GM19452 (cell line): ENCODE data around the gene EFNA1.
"Not testable (repeated sequence)": the region's sequence is repeated elsewhere in the genome, so short reads cannot be mapped to it uniquely, and the experiment has no call there.

ENCODE experiments used
- ATAC-seq: cut with Tn5 transposase; IDR thresholded peaks from one replicate; pipeline ENCODE4 v1.9.1; 2021; ENCODE audit not compliant: unreplicated experiment

The EFNA1 gene

DNA sequence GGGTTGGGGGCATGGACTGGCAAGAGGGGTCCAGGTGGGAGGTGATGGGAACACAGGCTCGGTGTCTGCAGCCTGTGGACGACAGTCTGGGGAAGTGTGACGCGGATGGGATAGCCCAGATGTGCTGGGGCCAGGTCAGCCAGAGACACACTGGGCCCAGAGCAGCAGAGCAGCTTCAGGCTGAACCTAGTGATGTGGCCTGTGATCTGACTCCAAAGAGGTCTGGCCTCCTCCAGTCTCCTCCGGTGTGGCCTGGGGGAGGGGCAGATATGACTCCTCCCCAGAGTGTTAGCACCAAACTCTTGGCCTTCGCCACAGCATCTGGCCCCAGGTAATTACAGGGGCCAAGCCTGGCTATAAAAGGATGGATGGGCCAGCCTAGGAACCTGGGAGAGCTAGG is 35.5 kb upstream of the EFNA1 start:
- no peak for ATAC-seq

DNA sequence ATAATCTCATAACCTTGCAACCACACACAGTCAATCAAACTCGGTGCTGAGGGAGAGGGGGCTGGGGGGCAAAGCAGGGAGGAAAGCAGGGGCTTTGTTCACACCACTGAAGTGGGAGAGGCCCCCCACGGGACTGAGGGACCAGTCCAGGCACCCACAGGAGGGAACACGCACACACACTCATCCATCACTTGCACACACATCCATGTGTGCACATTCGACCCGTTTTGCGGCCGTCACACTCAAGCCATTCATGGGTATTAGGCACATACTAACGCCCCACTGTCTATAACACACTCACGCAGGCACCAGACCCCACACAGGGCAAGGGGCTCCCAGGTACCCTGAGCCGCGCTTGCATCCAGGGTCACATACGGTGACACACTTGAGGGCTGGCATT is 35.0 kb upstream of the EFNA1 start:
- ATAC-seq, result no peak

- no peak for ATAC-seq
Observed at GRCh38 chr1:155093911-155094621, 33.6 kb upstream of the EFNA1 start.

GRCh38 chr1:155094622-155094948 is 33.1 kb upstream of the EFNA1 start:
- ATAC-seq, result no peak

DNA sequence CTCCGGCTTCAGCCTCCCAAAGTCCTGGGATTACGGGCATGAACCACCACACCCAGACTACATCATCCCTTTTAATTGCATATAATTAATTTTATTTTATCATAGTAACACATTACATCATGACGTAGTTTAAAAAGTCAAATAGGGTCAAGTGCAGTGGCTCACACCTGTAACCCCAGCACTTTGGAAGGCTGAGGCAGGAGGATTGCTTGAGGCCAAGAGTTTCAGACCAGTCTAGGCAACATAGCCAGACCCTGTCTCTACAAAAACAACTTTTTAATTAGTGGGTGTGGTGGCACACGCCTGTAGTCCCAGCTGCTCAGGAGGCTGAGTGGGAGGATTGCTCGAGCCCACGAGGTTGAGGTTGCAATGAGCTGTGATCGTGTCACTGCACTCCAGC is 28.3 kb upstream of the EFNA1 start:
- ATAC-seq, result no peak

GRCh38 chr1:155103325-155103724 is 24.4 kb upstream of the EFNA1 start:
- no peak for ATAC-seq

GRCh38 chr1:155104605-155105534 is 22.8 kb upstream of the EFNA1 start:
- ATAC-seq, result no peak

DNA sequence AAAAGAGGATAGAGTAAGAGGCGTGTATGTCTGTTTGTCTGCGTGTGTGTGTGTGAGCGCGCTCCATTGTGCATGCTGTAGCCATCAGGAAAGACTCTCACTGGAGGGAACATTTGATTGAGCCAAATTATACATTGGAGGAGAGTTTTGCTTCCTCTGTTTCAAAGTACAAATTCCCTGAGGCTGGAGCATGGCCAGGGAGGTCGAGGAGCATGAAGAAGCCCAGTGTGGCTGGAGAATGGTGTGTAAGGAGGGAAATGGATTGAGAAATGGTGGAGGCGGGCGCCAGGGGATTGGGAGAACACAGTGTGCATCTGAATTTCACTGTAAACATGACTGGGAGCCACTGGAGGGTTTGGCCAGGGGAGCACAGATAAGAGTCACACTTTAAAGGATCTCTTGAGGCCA is 22.1 kb upstream of the EFNA1 start:
- no peak for ATAC-seq

DNA sequence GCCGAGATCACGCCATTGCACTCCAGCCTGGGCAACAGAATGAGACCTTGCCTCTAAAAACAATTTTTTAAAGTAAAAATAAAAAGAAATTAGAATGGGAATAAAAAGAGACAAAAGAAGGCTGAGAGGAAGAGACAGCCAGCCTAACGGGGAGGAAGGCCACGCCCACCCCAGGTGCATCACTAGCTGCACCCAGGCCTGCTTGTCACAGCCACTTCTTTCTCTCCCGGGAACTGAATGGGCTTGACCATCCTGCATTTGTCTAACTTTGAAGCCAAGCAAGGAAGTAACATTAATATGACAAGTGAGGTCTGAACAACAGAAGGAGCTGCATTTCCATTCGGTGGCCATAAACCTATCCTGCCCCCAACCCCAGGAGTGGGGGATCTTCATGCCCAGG is 20.8 kb upstream of the EFNA1 start:
- ATAC-seq, result no peak

GRCh38 chr1:155107309-155108264 is 20.1 kb upstream of the EFNA1 start:
- no peak for ATAC-seq

DNA sequence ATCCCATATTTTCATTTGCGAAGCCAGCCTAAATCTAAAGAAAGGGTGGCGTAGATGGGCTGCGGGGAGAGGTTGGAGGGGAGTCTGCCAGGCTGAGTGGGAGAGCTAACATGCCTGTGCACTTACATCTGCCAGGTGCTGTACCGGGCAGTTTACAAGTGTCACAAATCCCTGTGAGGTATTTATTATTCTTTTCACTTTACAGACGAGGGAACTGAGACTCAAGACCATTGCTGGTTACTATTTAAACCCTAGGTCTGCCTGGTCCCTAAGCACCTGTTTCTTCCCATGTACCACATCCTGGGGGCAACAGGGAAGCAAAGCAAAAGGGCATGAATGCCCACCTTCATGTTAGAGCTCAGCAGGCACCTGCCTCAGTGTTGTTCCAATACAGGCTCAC is 19.4 kb upstream of the EFNA1 start:
- ATAC-seq, result no peak

- no peak for ATAC-seq
Observed at GRCh38 chr1:155110381-155110780, 17.3 kb upstream of the EFNA1 start.

- no peak for ATAC-seq
Observed at GRCh38 chr1:155110826-155111225, 16.9 kb upstream of the EFNA1 start.

GRCh38 chr1:155113450-155113980 is 14.2 kb upstream of the EFNA1 start:
- no peak for ATAC-seq

DNA sequence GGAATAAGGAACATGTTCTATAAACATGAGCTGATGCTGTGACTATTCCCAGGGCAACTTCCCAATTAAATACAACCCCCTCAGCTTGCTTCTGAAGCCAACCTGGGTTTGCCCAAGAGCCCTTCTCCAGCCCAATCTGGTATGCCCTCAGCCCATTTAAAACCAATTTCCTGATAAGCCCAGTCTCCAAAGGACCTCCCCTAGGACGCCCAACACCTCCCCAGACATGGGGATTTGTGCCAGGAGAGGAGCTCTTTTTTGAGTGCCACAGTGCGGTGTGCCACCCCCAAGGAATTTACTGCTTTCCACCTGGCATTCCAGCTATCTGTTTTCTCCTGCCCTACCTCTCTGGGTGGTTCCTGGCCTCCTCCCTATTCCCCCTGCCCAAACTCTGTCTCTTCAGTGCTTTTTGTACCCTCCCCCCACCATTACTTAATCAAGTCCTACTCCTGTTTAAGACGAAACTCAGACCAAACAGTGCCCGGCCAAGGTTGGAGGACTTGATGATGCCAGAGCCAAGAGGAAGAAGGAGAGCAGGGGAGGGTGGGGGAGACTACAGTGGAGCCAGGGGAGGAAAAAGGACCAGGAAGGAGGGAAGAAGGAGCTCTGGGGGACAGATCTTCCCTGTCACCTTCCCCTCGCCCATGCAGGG is 11.4 kb upstream of the EFNA1 start:
- no peak for ATAC-seq

DNA sequence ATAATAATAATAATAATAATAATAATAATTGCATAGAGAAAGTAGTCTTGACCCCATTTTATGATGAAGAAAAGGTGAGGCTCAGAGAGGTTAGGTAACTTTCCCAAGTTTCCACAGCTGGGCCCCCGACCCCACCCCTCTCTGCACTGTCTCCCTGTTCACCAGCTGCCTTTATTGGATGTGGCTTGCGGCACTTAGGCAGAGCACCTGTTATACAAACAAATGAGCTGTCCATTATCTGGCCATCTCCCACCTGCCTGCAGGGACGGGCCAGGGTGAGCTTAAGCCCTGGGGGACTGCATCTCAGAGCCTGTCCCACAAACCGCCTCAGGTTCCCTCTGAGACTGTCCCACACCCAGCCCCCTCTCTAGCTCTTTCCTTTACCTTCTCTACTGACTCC is 10.1 kb upstream of the EFNA1 start:
- no peak for ATAC-seq

DNA sequence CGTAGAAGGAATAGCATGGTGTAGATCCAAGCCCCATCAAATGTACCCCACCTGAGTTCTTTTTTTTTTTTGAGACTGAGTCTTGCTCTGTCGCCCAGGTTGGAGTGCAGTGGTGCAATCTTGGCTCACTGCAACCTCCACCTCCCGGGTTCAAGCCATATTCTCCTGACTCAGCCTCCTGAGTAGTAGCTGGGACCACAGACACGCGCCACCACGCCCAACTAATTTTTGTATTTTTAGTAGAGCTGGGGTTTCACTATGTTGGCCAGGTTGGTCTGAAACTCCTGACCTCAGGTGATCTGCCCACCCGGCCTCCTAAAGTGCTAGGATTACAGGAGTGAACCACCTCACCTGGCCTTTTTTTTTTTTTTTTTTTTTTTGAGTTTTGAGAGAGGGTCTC is 9.6 kb upstream of the EFNA1 start:
- not testable (repeated sequence) for ATAC-seq

DNA sequence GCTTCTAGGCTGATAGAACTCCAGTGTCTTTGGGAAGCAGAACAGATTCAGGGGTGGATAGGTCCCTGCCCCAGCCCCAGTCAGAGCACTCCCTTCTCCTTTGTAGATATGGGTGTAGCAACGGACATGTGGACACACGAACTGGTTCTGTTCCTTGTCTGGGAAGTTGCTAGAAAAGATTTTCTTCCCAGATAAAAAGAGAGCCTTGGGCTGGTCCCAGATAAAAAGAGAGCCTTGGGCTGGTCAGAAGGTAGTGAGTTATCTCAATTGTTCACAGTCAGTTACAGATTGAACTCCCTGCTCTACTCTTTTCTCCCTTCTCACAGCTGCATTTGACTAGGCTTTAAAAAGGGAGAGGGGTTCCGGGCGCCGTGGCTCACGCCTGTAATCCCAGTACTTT is 7.4 kb upstream of the EFNA1 start:
- no peak for ATAC-seq

GRCh38 chr1:155121249-155121648 is 6.4 kb upstream of the EFNA1 start:
- ATAC-seq, result no peak

DNA sequence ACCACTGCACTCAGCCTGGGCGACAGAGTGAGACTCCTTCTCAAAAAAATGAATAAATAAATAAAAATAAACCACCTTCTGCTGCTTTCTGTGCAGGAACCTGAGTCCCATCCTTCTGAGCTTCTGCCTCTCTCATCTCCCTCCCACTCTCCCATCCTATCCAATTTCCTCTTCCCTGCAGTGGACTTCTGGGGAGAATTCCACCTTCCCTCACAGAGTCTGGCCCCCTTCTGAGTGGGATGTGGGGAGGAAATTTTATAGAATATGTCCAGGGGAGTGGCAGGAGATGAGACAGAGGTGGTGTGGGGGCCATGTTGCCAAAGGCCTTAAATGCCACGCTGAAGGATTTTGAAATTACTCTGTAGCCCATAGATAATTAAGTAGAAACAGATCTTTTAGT is 5.4 kb upstream of the EFNA1 start:
- no peak for ATAC-seq

DNA sequence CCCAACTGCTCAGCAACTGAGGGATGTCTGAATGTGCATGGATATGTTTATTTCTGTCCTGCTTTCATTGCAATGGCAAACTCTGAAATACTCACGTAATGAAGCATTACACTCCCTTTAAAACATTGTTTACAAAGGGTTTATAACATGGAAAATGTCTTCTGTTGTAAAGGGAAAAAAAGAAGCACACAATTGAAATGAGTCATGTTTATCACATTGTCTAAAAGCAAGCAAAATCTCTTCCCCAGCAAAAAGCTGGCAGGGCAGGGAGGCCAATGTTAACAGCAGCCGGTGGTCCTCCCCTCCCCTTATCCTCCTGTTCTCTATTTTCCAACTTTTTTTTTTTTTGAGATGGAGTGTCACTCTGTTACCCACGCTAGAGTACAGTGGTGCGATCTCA is 3.9 kb upstream of the EFNA1 start:
- ATAC-seq, result no peak
